ENCODE data around the gene PIBF1.

DNA sequence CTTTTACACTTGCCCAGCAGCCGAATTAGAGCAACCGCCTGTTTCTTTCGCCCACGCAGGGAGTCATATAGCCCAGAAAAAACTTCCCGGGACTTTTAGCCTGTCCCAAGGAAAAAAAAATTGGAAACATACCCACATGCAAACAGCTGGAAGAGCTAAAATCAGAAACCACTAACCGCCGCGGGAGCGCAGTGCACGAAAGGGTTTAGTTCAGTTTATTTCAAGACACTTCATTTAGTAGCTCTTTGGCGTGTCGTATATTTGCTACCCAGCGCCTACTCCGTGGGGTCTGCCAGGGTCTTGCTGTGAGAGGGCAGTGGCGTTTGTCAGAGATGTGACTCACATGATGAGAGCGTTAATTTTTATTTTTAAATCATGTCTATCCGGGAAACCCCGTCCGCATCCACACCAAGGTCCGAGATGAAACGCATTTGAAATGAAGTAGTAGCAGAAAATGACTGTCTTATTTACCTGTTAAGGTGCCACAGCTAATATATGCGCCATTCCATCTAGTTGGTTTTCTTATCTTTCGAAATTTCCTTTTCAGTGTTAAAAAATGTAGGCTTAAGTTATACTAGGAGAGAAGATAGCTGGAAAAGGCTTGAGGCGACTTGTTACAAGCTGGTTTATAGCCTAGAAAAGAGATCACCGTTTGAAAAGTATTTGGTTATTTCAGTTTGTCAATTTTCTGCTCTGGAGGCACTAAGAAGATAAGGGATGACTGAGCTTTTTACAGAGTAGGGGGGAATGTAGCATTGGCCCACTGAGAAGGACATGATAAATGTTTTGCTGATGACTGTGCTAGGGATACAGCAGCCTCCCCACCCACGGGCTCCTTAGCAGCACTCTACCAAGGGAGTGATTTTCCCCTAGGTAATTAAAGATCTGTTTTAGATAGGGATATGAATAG, 278.6 kb downstream of the PIBF1 start:
- TF ChIP-seq EZH2 (IDR thresholded peaks at IDR 0.05) (no peak), POLR2AphosphoS5 (IDR thresholded peaks at IDR 0.05; ENCODE audit: borderline replicate concordance, low read depth, low read length) (no peak)

Measured in SK-N-MC (cell line).